HG03460 (cell line): ENCODE measurements around the gene NPBWR2.
A peak's percentile ranks its signal among the peaks of the same experiment; 100 is the strongest.

Experiments
- ATAC-seq: cut with Tn5 transposase; IDR thresholded peaks from one replicate; pipeline ENCODE4 v1.9.1; 2021; ENCODE audit not compliant: unreplicated experiment

The NPBWR2 gene

DNA sequence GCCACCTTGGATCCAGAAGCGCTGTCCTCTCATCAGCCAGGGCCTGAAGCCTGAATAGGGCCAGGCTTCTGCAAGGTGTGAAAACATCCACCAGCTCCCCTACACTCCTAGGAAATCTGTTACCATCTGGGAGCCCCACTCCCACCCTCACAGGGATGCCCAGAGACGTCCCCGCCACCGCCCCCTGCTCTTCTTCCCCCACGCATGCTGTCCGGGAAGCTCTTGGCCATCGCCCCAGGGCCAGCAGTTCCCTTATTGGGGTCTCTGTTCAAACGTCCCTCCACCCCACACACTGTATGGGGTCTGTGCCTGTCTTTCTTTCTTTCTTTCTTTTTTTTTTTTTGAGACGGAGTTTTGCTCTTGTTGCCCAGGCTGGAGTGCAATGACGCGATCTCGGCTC is 31.8 kb downstream of the NPBWR2 start:
- no peak for ATAC-seq

DNA sequence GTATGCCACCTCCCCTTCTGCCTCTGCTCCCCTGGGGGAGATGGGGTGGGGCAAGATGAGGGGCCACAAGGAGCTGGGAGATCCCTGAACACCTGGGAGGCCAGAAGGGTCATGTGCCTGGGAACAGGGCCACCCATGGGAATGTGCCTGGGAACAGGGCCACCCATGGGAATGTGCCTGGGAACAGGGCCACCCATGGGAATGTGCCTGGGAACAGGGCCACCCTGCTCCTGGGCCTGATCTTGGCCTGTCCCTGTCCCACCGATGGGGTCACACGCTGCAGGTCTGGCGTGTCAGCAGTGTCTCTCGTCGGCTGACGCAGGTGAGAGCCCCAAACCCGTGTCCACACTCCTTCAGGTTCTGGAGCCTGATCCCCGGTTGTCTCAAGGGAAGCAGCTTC is 32.4 kb downstream of the NPBWR2 start:
- ATAC-seq: no peak

DNA sequence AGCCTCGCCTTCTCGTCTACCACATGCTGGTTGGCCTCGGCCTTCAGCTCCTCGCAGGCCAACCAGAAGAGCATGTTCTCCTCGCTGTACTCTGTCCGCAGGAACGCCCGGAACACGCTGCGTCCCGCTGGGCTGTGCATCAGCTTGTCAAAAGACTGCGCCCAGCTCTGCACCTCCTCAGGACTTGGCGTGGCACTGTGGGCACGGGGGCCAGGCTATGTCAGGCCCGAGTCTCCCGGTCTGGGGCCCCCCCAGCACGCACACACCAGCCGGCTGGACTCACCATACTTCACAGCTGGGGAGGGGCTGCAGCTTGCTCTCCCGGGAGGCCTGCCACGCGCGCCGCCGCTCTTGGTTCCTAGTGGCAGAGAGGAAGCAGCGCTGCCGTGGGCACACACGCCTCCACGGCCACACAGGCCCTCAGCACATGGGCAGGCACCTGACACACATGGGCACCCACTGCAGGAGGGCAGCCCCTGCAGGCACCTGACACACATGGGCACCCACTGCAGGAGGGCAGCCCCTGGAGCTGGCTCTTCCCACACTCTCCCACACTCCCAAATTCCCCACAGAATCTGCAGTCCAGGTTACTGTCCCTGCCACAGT is 33.1 kb downstream of the NPBWR2 start:
- no peak for ATAC-seq

DNA sequence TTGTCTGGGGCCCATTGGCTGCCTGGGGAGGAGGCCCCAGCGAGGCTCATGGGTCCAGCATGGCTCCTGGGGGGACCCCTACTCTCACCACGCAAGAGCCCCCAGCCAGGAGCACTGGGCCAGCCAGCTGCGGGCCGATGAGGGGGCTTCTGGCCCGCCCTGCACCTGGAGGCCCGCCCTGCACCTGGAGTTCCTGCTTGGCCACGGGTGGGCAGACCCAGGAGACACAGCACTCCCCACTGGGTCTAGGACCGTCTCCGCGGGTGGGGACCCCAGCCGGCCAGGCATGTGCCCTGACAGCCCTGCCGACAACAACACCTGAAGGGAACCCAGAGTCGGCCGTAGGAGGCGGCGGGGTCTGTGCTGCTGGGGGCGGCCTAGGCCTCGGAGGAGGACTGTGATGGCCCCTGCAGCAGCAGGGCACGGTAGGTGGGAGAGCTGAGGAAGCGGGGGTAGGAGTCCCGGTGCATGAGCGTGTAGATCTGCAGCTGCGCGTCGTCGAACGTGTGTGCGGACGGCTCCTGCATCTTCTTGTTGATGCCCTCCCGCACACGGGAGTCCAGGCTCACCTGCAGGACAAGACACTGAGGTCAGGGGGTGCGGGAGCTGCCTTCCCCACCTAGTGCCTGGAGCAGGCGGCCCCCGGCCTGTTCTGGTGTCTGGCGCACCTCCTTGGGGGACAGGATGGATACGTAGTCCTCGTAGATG is 33.7 kb downstream of the NPBWR2 start:
- ATAC-seq: no peak

DNA sequence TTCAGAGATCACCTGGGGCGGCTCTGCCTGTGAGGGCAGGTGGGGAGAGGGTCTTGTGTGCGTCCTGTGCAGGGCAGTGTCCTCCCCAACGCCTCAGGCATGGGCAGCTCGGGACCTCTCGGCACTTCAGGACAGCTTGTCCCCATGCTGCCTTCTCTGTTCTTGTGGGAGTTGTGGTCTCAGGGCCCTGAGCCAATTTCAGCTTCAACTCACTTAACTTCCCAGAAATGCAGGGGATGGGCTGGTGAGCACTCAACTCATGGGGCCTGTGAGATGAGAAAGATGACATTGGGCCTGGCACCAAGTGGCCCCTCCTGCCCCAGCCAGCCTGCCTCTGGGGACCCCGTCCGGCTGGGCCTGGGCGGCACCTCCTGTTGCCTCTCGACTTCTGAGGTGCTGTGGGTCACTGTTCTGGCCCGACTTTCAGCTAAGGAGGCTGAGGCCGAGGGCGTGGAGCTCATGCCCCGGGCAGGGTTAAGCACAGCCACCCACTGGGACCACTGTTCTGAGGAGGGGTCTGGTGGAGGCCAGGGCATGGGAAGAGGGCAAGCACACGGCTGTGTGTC is 34.8 kb downstream of the NPBWR2 start:
- no peak for ATAC-seq

DNA sequence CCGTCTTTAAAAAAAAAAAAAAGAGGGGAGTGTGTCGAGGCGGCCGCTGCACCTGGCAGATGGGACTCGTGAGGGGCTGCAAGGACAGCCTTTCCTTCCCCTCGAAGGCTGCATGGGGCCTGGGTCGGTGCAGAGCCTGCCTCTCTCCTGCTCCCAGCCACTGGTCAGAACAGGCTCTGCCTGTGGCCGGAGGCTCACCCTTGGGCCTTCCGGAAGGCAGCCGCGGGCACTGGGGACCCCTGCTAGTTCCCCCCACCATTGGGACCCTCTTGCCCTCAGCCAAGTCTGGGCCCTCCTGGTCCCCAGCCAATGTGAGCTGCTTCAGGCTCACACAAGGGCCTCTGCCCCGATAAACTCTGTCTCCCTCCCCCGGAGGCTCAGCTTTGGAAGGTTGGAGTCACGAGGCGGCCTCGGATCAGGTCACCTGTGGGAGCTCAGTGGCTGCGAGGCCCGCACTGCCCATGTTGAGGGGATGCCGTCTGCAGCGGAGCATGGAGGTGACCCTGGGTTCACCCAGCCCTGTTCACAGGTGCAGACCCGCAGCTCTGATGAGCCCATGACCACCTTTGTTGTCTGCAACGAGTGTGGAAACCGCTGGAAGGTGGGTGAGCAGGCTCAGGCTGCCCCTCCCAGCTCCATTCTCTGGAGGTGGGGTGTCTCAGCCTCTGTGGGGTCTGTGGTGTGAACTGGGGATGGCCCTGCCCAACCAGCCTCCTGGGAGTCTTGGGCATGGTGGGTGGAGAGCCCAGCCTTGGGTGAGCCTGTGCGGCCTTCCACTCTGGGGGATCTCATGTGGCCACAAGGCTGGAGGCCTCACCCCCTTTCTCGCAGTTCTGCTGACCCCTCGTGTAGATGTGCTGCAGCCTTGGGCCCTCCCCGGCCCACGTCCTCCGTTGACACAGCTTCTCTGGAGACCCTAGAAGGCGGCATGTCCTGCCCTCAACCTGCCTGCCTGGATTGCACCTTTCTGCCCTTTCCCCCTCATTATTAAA is 35.7 kb downstream of the NPBWR2 start:
- ATAC-seq: no peak

DNA sequence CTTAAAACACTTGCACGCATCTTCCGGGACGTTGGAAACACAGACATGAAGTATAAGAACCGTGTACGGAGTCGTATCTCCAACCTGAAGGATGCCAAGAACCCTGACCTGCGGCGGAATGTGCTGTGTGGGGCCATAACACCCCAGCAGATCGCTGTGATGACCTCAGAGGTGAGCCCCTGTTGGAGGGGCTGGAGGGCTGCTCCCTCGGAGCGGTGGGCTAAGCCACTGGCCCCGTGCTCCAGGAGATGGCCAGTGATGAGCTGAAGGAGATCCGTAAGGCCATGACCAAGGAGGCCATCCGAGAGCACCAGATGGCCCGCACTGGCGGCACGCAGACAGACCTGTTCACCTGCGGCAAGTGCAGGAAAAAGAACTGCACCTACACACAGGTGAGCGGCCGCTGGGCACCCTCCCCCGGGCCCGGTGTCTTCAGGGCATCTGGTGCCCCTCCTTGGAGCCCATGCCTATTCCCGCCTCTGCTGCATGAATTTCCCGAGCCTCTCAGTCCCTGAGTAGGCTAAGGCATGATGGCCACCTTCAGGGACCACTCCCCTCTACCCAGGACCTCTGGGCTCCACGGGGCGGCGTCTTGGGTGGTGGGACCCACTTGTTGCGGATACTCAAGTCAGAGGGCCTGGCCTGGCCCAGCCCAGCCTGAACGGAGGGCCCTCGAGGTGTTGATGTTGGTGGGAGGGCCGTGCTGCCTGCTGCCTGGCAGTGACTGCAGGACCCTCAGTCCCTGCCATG is 36.9 kb downstream of the NPBWR2 start:
- no peak for ATAC-seq

DNA sequence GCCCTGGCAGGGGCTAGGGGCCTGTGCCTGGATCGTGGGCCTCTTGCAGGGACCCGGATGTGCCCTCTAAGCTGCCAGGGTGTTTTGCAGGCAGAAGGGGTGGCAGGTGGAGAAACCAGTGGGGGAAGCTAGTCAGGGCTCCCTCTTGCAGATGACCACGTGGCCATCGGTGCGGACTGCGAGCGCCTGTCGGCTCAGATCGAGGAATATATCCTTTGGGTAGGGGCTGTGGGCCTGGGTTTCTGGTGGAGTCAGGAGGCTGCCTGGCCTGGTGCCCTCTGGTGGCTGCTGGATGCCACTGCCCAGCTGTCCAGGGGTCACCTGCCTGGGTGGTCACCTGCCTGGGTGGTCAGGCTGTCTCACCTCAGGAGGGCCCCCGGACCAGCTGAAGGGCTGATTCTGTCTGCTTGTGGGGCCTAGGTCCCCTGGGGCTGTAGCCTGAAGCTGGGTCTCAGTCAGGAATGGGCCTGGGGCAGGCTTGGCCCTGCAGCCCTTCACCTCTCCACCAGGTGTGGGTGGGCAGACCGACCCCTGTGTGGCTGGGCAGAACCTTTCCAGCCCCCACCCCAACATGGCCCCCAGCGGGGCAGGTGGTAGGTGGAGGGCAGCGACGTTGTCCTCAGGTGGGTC is 37.6 kb downstream of the NPBWR2 start:
- ATAC-seq: no peak

DNA sequence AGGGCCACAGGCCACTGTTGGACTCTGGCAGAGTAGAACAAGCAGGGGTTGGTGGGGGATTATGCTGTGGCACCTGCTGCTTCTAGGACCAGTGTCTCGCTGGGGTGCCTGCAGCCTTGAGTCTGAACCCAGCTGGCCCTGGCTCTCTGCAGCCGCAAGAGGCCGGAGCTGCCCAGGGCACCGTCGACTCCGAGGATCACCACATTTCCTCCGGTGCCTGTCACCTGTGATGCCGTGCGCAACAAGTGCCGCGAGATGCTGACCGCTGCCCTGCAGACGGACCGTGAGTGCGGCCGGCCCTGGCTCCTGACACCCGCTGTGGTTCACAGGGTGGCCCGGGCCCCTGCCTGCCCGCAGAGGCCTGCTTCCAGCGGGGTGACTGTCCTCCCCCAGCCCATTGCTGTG is 38.2 kb downstream of the NPBWR2 start:
- no peak for ATAC-seq

DNA sequence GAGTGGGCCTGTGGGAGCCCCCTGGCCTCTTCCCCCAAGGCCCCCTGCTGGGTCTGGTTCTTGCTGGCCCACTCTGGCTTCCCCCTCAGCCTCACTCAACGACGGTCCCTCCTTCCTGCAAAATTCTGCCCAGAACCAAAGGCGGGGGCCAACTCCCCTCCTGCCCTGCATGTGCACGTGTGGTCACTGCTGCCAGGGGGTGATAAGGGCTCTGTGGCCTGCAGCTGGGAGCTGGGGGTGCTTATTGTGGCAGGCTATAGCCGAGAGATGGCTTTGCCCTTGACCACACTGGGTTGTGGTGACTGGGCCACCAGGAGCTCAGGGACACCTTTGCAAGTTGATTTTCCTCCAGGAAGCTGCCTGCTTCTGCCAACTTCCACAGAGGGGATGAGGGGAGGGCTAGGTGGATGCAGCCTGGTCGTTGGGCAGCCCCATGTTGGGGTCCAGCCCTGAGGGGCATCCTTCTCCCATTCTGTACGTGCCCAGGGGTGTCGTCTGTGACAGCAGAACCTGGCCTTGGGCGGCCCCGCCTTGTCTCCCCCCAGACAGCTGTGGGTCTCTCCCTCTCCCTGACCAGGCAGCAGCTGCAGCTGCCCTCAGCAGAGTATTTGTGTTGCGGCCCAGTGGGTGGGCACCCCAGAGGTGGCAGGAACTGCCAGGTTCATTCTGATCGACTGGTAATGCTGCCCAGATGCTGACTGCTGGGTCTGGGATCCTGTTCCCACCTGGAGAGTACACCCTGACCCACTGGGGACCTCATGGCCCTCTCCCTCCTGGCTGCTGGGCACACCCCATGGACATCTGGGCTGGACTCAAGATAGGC is 38.8 kb downstream of the NPBWR2 start:
- ATAC-seq: no peak

DNA sequence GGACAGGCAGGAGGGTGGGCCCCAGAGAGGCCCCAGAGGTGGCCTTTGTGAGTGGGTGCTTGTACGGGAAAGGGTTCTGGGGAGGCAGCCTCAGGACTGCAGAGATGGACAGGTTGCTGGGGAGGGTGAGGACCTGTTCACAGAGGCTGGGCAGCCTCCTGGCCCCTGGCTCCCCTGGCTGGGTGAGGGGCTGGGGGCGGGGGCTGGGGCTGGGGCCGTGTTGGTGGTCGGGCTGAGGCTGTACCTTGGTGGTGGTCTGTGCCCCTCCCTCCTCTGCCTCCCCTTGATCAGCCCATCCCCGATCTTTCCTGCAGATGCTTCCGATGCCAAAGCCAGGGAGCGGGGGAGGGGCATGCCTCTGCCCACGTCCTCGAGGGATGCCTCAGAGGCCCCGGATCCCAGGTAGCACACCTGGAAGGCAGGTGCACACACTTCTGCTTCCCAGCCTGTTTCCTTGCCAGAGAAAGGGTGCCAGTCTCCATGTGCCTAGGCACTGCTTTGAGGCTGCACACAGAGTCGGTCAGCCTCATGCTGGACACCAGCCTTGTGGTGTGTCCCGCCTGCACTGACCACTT is 39.5 kb downstream of the NPBWR2 start:
- no peak for ATAC-seq

DNA sequence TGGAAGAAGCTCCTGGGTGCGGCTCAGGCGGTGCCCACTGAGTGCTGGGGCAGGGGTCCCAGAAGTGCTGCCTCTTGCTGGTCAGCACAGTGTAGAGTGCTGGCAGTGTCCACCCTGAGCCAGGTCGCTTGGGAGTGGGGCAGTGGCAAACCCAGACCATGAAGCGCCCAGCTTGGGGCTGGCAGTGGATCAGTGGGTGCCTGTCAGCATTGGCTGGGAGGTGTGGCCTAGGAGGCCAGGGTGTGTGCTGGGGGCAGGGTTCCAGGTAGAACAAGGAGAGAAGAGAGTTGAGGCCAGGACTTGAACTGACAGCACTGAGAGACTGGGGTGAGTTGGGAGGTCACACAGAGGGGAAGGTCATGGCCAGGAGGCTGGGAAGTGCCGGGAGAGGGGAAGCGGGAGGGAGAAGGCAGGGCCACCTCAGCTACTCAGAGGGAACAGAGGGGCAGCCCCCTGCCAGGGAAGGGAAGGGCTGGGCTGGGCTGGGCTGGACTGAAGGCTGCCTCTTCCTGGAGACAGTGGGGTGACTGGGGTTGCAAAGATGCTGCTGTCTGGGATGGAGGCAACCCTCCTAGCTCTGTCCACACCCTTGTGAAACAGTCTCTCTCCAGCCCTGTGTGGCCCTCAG is 40.2 kb downstream of the NPBWR2 start:
- ATAC-seq: no peak

DNA sequence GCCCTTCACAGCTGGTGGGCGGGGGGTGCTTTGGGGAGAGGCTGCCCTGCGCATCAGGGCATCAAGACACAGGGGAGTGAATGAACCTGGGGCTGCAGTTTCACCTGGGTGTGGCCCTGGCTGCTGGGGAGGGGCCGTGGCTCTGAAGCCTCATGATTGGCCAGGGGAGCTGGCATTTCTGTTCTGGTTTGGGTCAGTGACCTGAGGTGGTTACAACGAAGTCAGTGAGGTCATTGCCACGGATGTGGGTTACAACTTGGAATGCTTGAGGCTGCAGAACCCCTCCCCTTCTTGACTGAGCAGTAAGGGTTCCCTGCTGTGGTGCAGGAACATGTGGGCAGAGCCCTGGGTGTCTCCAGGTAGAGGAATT is 41.4 kb downstream of the NPBWR2 start:
- peak; percentile 40 for ATAC-seq

DNA sequence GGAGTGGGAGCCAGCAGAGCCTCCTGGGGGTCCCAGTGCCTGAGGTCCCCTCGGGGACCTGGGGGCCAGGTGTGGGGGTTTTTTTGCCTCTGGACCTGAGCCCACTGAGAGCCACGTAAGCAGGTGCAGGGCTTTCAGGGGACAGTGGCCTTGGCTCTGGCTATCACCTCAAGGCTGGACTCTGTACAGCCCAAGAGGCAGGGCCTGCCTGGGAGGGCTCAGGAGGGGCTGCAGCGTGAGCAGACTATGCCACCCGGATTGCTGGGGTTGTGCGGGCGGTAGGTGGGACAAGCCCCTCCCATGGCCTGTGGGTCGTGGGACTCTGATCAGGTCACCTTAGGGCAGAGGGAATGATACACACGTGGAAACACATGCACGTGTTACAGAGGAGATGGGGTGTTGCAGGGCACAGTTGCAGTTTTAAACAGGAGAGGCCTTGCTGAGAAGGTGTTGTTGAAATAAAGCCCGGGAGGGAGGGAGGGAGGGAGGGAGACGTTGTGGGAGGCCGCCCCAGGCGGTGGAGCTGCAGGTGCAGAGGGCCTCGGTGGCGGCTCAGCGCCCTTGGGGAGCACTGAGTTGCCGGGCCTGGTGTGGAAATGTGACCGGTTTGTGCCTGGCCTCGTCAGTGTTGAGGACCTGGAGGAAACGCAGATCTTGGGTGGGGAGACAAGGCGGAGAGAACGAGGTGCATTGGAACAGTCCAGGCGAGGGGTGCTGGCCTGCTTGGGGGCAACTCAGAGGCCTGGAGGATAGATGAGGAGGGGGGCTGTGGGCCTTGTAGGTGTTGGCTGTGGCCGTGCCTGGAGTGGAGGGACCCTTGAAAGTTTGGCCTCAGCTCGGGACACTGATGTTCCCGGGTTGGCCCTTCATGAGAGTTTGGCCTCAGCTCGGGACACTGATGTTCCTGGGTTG is 42.0 kb downstream of the NPBWR2 start:
- no peak for ATAC-seq

DNA sequence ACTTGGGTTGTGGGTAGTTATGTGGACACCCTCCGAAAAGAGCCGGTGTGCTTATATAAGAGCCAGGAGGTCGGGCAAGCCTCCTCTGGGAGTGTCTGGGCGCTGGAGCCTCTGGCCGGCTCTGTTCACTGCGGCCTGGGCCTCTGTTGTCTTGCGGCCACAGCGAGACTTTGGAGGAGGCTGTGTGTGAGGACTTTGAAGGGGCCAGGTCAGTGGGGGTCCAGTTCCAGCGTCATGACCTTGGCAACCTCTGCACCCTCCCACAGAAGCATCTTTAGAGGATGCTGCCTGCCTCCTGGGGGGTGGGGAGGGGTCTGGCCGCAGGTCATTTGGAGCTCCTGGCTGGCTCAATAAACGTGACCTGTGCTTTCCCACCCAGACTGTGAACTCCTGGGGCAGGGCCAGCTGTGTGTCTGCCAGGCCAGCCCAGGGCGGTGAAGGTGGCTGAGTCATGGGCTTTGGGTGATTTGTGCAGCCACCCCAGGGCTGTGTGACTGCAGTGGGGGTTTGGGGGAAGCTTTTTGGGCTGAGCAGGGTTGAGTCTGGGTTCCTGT is 43.1 kb downstream of the NPBWR2 start:
- ATAC-seq: no peak

DNA sequence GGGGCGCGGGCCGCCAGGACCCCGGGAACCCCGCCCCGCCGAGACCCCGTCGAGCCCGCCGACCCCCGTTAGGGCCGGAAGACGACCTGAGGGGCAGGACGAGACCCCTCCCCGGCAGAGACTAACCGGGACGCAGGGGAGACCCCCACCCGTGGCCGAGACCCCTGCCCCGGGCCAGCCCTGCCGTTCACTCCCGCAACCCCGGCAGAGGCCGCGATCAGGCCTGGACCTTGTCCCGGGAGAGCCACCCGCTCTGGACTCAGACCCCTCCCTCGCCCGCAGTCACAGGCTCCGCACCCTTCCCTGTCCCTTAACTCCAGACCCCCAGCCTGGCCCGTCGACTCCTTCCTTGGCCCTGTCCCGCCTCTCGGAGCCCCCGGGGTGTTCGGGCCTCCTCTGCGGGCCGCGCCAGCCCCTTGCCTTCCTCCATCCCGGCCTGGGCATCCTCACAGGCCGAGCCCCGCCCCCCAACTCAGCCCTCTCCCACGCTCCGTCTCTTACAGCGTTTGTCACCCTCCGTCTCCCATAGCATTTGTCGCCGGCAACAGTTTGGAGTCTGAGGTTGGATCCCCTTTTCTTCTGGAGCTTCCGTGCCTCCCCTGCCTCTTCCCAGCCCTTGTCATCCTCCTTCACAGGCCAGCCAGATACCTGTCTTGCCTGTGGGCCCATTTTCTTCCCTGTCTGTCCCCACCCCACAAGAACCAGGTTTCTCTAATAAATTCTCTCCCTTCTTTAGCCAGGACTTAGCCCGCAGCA is 43.8 kb downstream of the NPBWR2 start:
- ATAC-seq: no peak
